Esophagus squamous epithelium (tissue), 5 donors: ENCODE results near the gene PPIH. TPM values are rescaled to one million over a fixed set of nuclear protein-coding genes. Genes with fewer than 3 reads are reported as not detected.
A peak's percentile ranks its signal among the peaks of the same experiment; 100 is the strongest.
"Not testable (repeated sequence)": the region's sequence is repeated elsewhere in the genome, so short reads cannot be mapped to it uniquely, and the experiment has no call there.

Experiments used
- DNase-seq: peaks from one replicate; lab custom pipeline; 2025; lab: John Stamatoyannopoulos, UW
- H3K27ac ChIP-seq, 4 donors: fragments of 200-600 bp; sonication (generic); one replicate each; pipeline ENCODE4 v1.5.1; 2016 to 2019; ENCODE audit warnings: mild to moderate bottlenecking in 1 of 4
- H3K27me3 ChIP-seq, 4 donors: fragments of 200-600 bp; sonication (generic); 1 replicate in 3 of 4; 2 replicates in 1 of 4; pipeline versions ENCODE4 v1.5.1 to v1.6.0; 2017 to 2021; ENCODE audit warnings: antibody characterized with exemption in 1 of 4
- H3K36me3 ChIP-seq, 3 donors: fragments of 200-600 bp; sonication (generic); one replicate each; pipeline ENCODE4 v1.5.1; 2016 to 2019
- H3K4me1 ChIP-seq, 3 donors: fragments of 200-600 bp; sonication (generic); one replicate each; pipeline ENCODE4 v1.5.1; 2017 to 2019
- H3K4me3 ChIP-seq, 4 donors: fragments of 200-600 bp; sonication (generic); 1 replicate in 3 of 4; 2 replicates in 1 of 4; pipeline ENCODE4 v1.5.1; 2016 to 2019; ENCODE audit warnings: mild to moderate bottlenecking in 2 of 4, moderate library complexity in 1 of 4
- H3K9me3 ChIP-seq, 3 donors: fragments of 200-600 bp; sonication (generic); one replicate each; pipeline ENCODE4 v1.5.1; 2016 to 2019
- CTCF ChIP-seq, 6 experiments: fragments of 450-650 bp in 4 of 6; fragments of 200-600 bp in 2 of 6; sonication (generic) in 2 of 6; IDR thresholded peaks; one replicate each; pipeline ENCODE4 v1.5.1; 2016 to 2019; ENCODE audit warnings: antibody characterized with exemption in 6 of 6, mild to moderate bottlenecking in 4 of 6, moderate library complexity in 4 of 6
- POLR2A ChIP-seq, 4 donors: fragments of 450-650 bp; IDR thresholded peaks; one replicate each; pipeline ENCODE4 v1.6.1; 2017; ENCODE audit warnings: antibody characterized with exemption in 4 of 4, mild to moderate bottlenecking in 4 of 4, moderate library complexity in 3 of 4
- WGBS, 2 donors: methylation state at CpG; one replicate each; pipeline ENCODE4 v1.1.5; 2018; 5-methylcytosine and 5-hydroxymethylcytosine counted together
- intact Hi-C: fragments of 100-400 bp; cut with DNase I; formaldehyde crosslinking; loops from one replicate; pipeline ENCODE4 v1.15.0; 2022
- total RNA-seq, 4 donors: library from RNA; depleted of rRNA; stranded (reverse); fragments of >200 nt; gene quantifications; one replicate each; pipeline ENCODE4 v1.1.0, GENCODE V29; 2016
- donor health status: DM: yes; HTN: yes; CAD: no.

Gene PPIH
- total RNA-seq, 4 donors from 2014 or later, result 29.2 to 56.2 (median 43.4) TPM

- no peak overlapping the region for H3K4me3 ChIP-seq
- H3K9me3 ChIP-seq, result no peaks in the 10 kb centered on the region
- DNase-seq, result no peak
- H3K27ac ChIP-seq, result no peak overlapping the region
- H3K4me1 ChIP-seq, result peaks cover 7 to 35% (median 17%) of the 10 kb centered on the region in 3 donors
- intact Hi-C loops, result no loop called here
- no peak for TF ChIP-seq POLR2A (IDR thresholded peaks at IDR 0.05)
- peaks cover 0 to 46% (median 0%) of the 10 kb centered on the region in 3 donors for H3K36me3 ChIP-seq
- H3K27me3 ChIP-seq, result no peaks in the 10 kb centered on the region
- WGBS, 2 donors, result 97% methylated on average over 3 of the region's 3 CpGs
Measured at GRCh38 chr1:42676534-42677087, 18.4 kb downstream of the PPIH start.

- intact Hi-C loops, result no loop called here
- peaks cover 11 to 47% (median 23%) of the 10 kb centered on the region in 3 donors for H3K4me1 ChIP-seq
- H3K36me3 ChIP-seq, result peaks cover 0 to 19% (median 0%) of the 10 kb centered on the region in 3 donors
- no peak for DNase-seq
- no peak for TF ChIP-seq CTCF (IDR thresholded peaks at IDR 0.05)
- 75 to 76% methylated on average over 7 to 8 of the region's 10 CpGs for WGBS, 2 donors
- no peak overlapping the region for H3K27ac ChIP-seq
- H3K9me3 ChIP-seq, result no peaks in the 10 kb centered on the region
- no peaks in the 10 kb centered on the region for H3K27me3 ChIP-seq
- no peak overlapping the region for H3K4me3 ChIP-seq
Measured at GRCh38 chr1:42679364-42679983, 21.3 kb downstream of the PPIH start.

- no peak for DNase-seq
- intact Hi-C loops, result no loop called here
- Histone ChIP-seq H3K27ac (no peak overlapping the region), H3K4me3 (no peak overlapping the region), H3K36me3 (peaks cover 0 to 13% (median 0%) of the 10 kb centered on the region in 3 donors), H3K9me3 (no peaks in the 10 kb centered on the region), H3K27me3 (no peaks in the 10 kb centered on the region), H3K4me1 (peaks cover 11 to 47% (median 26%) of the 10 kb centered on the region in 3 donors)
- TF ChIP-seq CTCF (IDR thresholded peaks at IDR 0.05), result no peak
- no peak for TF ChIP-seq POLR2A (IDR thresholded peaks at IDR 0.05)
- 62 to 71% methylated on average over 2 of the region's 2 CpGs for WGBS, 2 donors
Measured at GRCh38 chr1:42680055-42680454, 21.8 kb downstream of the PPIH start.

- Histone ChIP-seq H3K27ac (peak overlapping the region; percentile 90 to 99 (median 96)), H3K36me3 (peaks cover 0 to 3% (median 0%) of the 10 kb centered on the region in 3 donors), H3K27me3 (no peaks in the 10 kb centered on the region), H3K9me3 (no peaks in the 10 kb centered on the region), H3K4me3 (peak overlapping the region; percentile 75 to 97 (median 86)), H3K4me1 (peaks cover 11 to 47% (median 37%) of the 10 kb centered on the region in 3 donors)
- no peak for DNase-seq
- intact Hi-C loops, result no loop called here
- 5 to 7% methylated on average over 18 of the region's 18 CpGs for WGBS, 2 donors
- no peak for TF ChIP-seq POLR2A (IDR thresholded peaks at IDR 0.05)
- no peak for TF ChIP-seq CTCF (IDR thresholded peaks at IDR 0.05)
Measured at GRCh38 chr1:42680921-42681683, 22.9 kb downstream of the PPIH start.

GRCh38 chr1:42681741-42682483 lies 23.7 kb downstream of the PPIH start, which contains the start of gene YBX1:
Gene YBX1, plus strand, starts transcription at chr1:42682418. Its CDS starts 148 bp downstream, at chr1:42682566.
- peak within 1 kb of the TSS; percentile 75 to 97 (median 86) for H3K4me3 ChIP-seq
- TF ChIP-seq CTCF (IDR thresholded peaks at IDR 0.05), result no peak
- peak in 3 of 4 donors; percentile 63 to 87 (median 79) for TF ChIP-seq POLR2A (IDR thresholded peaks at IDR 0.05)
- DNase-seq, result peak; percentile 90
- intact Hi-C loops, result no loop called here
- H3K27me3 ChIP-seq, result no peaks in the 10 kb centered on the region
- 0% methylated on average over 18 to 44 of the region's 54 CpGs for WGBS, 2 donors
- peaks cover 18 to 54% (median 45%) of the 10 kb centered on the region in 3 donors for H3K4me1 ChIP-seq
- H3K27ac ChIP-seq, result peak within 1 kb of the TSS; percentile 90 to 99 (median 96)
- no peaks in the 10 kb centered on the region for H3K36me3 ChIP-seq
- H3K9me3 ChIP-seq, result no peaks in the 10 kb centered on the region

GRCh38 chr1:42682484-42682738 lies 24.2 kb downstream of the PPIH start:
- 0% methylated on average over 3 of the region's 33 CpGs; no CpG with 5 or more reads in 1 of the 2 donors for WGBS, 2 donors
- H3K4me1 ChIP-seq, result peaks cover 19 to 59% (median 50%) of the 10 kb centered on the region in 3 donors
- H3K36me3 ChIP-seq, DNase-seq, H3K9me3 ChIP-seq, intact Hi-C loops, H3K27me3 ChIP-seq: not testable (repeated sequence)
- H3K4me3 ChIP-seq, result peak overlapping the region; percentile 75 to 97 (median 86)
- peak overlapping the region; percentile 90 to 99 (median 96) for H3K27ac ChIP-seq
